HG03175 (cell line): ENCODE data around the gene GXYLT2.

ENCODE experiments used
- ATAC-seq: cut with Tn5 transposase; IDR thresholded peaks from one replicate; pipeline ENCODE4 v1.9.1; 2021; ENCODE audit warnings: mild to moderate bottlenecking, moderate library complexity; ENCODE audit not compliant: unreplicated experiment

Gene GXYLT2

DNA sequence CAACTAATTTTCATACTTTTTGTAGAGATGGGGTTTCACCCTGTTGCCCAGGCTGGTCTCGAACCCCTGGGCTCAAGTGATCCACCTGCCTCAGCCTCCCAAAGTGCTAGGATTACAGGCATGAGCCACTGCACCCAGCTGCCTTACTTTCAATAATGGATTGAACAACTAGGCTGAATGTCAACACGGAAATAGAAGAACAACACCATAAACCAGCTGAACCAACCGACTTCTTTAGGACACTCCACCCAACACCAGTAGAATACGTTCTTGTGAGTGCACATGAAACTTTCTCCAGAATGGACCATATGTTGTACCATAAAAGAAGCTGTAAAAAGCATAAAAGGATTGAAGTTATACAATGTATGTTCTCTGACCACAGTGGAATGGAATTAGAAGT is 42.9 kb downstream of the GXYLT2 start:
- ATAC-seq = no peak

DNA sequence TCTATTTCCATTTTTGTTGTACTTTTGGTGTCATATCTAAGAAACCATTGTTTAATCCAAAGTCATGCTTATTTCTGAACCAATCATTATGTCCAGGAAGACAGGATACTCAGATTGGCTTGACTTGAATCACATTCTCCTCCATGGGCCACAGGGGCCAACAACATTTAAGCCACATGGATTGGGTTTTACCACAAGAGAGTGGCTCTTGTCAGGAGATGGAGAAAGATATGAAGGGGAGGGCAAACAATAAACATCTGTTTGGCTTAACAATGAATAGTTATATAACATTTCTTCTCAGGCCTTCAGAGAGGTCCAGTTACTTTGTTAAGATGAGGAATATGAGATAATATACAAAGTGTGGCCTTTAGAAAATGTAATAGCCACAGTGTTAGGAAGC is 44.6 kb downstream of the GXYLT2 start:
- no peak for ATAC-seq

DNA sequence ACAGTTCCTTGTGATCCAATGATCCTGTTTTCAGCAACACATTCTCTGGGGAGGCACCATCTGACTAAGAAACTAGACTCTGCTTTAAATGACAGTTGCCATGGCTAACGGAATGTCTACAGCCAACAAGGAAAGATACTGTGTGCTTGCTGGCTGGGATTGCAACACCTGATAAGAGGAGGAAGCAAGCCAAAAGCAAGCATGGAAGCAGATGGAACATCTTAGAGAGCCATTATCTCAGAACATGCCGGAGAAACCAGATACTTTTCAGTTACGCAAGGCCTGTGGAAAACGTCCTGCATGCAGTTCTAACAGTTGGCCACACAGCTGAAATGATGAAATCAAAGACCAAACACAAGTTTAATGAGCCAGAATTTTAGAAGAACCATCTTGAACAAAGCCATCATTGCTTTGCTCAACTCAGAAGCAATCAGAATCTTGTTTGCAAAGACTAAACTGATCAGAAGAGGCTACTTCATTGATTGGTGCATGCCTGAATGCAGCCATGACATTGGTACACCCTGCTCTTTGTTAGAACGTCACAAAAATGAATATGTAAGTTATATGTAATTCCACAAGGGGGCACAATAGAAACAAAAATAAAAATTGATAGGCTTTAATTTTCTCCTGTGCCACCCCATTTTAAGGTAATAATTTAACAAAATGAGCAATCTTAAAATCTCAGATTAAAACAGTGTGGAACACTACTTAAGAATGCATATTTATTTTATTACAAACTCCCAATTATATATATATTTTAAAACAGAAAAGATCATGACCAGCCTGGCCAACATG is 50.8 kb downstream of the GXYLT2 start:
- ATAC-seq = peak; percentile 95

DNA sequence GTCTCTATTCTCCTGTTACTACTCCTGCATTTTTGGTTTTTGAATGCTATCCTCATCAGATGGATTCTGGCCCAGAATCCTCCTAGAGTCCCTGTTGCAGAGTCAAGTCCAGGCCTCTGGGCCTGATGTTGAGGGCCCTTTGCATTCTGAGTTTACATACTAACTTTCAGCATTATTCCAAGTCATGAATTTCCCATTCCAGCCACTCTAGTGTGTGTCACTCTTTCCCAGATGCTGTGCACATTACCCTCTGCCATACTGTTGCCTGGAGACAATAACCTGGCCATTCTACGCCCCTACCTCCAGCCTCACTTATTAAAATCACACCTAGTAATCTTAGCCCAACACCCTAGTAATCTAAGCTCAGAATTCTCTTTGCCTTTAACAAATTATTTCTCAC is 53.4 kb downstream of the GXYLT2 start:
- no peak for ATAC-seq

DNA sequence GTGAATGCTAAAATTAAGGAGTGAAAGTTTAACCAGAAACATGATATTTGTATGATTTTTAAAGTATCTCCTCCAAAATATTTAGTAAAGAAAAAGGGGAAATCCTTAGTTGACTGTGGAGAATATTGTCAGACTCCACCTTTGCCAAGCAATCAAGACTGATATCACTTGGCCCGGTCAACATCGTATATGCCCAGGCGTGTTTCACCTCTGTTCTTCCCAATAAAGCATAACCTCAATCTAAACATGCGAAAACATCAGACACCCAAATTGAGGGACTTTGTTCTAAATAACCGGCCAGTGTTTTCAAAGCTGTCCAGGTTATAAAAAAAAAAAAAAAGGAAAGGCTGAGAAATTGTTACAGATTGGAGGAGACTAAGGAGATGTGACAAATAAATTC is 54.6 kb downstream of the GXYLT2 start:
- no peak for ATAC-seq

- no peak for ATAC-seq
Measured at GRCh38 chr3:72944696-72945095, 56.9 kb downstream of the GXYLT2 start.

- ATAC-seq = no peak
Measured at GRCh38 chr3:72947715-72948490, 60.1 kb downstream of the GXYLT2 start.

- no peak for ATAC-seq
Measured at GRCh38 chr3:72949016-72949415, 61.2 kb downstream of the GXYLT2 start.

DNA sequence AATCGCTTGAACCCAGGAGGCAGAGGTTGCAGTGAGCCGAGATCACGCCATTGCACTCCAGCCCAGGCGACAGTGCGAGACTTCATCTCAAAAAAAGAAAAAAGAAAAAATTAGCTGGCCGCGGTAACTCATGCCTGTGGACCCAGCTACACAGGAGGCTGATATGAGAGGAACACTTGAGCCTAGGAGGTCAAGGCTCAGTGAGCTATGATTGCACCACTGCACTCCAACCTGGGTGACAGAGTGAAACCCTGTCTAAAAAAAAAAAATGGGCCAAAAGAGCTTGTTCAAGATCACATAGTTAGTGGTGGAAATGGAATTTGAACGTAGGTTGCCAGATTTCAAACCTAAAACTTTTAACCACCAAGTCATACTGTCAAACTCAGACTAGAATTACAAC is 62.5 kb downstream of the GXYLT2 start:
- peak; percentile 54 for ATAC-seq

GRCh38 chr3:72950801-72951200 is 63.0 kb downstream of the GXYLT2 start:
- no peak for ATAC-seq

GRCh38 chr3:72951259-72951722 is 63.4 kb downstream of the GXYLT2 start:
- ATAC-seq = peak; percentile 62

DNA sequence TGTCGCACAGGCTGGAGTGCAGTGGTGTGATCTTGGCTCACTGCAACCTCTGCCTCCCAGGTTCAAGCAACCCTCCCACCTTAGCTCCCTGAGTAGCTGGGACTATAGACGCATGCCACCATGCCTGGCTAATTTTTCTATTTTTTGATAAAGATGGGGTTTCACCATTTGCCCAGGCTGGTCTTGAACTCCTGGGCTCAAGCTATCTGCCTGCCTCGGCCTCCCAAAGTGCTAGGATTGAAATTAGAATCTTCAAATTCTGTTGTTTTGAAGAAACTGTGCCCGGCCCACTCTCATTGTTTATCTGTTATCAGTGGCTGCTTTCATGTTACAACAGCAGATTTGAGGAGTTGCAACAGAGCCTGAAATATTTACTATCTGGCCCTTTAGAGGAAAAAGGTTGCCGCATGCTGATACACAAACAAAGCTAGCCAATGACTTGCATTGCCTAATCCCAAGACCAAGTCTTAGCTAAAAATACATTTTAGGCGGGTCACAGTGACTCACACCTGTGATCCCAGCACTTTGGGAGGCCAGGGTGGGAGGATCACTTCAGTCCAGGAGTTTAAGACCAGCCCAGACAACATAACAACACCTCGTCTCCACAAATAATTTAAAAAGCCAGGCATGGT is 65.6 kb downstream of the GXYLT2 start:
- no peak for ATAC-seq

- no peak for ATAC-seq
Measured at GRCh38 chr3:72957297-72957696, 69.5 kb downstream of the GXYLT2 start.

GRCh38 chr3:72959336-72959735 is 71.5 kb downstream of the GXYLT2 start:
- ATAC-seq = no peak

DNA sequence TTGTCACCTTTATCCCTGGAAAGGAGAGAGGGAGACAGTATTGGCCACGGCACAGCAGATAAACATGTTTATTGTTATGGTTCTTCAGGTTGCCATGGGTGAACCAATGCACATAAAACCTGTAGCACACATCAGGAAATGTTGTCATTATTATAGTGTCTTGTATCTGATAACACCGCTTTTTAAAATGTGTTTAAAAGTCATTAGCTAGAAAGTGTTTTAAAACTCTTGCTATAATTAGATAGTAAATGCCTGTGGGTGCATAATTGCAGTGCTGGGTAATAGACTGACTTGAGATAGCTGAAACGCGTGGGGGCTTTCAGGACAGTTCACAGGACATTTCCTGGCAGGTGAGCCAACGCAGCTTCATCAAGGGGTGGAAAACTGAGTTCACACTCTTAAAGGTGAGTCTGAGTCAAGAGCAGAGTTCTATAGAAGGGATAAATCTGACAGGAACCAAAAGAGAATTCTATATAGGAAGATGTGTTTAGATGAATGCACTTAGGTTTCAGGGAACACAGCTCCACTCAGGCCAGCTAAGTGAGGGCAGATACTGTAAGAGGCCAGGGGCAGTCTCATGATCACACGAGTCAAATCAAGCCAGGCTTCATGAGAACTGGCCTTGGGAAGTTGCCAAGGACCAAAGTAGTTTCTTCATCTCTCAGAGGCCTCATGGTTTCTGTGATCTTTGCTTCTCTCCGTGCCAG is 73.1 kb downstream of the GXYLT2 start:
- no peak for ATAC-seq

DNA sequence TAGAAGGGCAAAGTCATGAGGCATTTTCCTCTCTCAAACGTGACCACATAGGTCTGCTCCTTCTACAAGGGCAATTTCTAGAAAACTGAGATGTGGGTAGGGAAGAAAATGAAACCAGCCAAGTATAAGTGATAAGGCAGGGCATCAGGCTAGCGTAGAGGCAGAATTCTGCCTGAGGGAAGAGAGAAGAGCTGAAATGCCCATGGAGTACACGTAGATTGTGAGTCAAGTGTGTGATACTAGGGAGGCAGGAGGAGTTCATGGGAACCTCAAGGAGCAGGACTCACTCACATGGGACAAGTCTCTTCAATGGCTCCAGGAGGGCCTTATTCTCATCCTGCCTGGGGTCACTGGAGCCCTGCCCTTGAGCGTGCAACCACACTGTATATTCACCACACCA is 73.9 kb downstream of the GXYLT2 start:
- no peak for ATAC-seq

DNA sequence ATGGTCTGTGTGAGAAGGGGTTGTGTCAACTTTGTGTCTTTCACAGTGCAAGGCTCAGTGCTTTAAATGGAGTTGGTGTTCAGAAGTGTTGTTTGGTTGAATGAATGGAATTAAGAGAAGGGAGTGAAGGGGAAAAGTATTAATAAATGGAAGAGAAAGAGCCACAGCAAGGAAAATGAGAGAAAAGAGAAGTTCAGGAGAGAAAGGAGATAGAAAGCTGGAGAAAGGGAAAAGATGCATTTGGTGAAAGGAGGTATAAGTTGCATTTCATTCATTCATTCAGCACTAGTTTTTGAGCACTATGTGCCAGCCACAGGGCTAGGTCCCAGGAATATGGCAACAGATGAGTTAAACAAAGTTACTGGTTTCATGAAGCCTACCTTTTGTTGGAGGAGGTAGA is 74.5 kb downstream of the GXYLT2 start:
- ATAC-seq = no peak

DNA sequence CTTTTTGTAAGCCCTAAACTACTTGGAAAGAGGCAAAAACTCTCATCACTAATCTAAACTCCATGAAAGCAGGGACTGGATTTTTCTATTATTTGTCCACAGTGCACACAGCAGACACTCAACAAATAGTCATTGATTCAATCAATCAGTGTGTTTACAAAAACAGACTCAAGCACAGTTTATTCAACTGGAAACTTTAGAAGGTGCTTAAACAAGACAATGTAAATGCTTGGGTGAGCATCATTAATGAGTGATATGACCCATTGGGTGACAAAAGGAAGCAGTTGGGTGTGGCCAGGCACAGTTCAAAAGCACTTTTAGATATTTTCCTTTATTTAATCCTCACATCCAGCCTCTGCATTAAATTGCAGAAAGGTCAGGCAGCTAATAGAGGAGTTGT is 76.8 kb downstream of the GXYLT2 start:
- peak; percentile 66 for ATAC-seq

DNA sequence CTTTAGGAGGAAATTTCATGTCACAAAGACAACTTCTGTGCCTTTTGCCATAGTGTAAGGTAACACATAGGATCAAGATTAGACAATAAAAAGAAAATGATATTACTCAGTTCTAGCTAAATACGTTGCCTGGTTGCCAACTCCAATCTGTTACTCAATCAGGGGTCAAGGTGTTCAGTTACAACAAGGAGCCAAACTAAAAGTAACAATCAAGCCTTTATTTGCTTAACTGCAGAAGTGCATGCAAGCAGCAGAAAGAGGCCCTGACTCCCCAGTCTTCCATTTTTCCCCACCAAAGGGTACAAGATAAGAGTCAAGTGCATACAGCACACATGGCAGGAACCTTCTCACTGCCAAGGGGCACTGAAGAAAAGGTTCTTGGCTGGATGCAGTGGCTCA is 80.4 kb downstream of the GXYLT2 start:
- ATAC-seq = no peak

DNA sequence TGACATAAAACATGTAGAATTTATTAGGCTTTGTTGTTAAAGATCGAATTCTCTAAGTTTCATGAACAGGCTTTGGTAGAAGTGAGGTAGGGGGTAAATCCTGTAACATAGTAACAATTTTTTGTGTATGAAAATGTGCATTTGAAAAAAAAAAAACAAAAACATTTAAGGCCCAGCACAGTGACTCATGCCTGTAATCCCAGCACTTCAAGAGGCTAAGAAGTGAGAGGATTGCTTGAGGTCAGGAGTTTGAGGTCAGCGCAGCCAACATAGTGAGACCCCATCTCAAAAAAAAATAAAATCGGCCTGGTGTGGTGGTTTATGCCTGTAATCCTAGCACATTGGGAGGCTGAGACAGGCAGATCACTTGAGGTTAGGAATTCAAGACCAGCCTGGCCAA is 81.9 kb downstream of the GXYLT2 start:
- ATAC-seq = no peak

- ATAC-seq = no peak
Measured at GRCh38 chr3:72970942-72971341, 83.1 kb downstream of the GXYLT2 start.
